Activated CD4-positive, alpha-beta T cell treated with anti-CD3 and anti-CD28 coated beads, Interleukin-2, amount 50 U/mL, for 16 hours (primary cell): ENCODE results near the gene IRAK2.
A peak's percentile ranks its signal among the peaks of the same experiment; 100 is the strongest.

Source experiments
- DNase-seq: peaks from one replicate; pipeline ENCODE4 v3.0.0-alpha.2; 2020

The IRAK2 gene

DNA sequence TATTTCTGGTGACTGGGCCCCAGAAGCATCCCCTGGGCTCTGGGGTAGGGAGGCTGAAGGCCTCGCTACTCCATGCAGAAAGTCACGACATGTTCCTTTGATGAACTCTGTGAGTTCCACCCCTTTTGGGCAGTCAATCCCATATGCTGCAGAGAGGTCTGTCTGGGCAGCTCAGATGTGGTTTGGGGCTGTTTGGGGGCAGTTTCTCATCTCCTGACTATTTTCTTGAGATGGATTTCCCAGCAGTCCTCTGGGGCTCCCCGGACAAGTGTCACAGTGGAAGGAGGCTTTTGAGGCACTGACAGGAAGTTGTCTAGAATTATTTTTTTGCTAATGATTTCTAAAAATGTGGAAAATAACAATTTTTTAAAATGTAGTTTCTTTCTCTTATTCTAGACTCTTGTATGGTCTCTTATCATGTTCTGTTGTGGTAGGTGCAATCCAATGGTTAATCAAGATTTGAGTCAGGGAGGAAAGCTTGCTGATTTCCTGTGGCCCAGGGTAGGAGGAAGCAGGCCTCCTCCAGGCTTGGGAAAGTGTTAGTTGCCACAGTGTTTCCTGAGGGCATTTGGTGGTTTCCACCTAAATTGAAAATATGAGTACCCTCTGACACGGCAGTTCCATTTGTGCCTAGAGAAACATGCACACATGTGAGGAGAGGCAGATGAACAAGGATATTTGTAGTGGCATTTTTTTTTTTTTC, 63.7 kb downstream of the IRAK2 start:
- peak; percentile 88 for DNase-seq

DNA sequence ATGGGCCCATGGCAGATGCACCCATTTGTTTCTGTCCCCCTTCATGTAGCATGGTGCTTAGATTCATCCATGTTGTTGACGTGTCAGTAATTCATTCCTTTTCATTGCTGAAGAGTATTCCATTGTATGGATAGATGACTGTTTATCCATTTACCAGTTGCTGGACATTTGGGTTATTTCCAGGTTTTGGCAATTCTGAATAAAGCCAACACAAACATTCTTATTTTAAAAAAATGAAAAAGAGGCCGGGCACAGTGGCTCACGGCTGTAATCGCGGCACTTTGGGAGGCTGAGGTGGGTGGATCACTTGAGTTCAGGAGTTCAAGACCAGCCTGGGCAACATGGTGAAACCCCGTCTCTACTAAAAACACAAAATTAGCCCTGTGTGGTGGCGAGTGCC, 64.9 kb downstream of the IRAK2 start:
- DNase-seq, result no peak

DNA sequence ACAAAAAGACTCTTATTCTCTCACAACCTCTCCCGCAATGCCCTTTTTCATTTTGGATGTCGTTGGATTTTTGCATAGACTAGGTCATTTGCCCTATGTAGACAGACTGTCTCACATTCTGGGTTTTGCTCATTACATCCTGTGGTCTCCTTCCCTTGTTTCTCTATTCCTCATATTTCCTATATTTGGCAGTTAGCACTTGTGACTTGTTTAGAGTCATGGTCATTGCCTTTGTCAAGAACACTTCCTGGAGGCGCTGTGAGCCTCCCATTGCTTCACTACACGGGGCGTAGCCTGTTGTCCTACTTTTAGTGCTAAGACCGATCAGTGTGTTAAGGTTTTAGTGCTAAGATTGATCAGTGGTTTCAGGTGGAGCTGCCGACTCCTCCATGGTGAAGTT, 67.4 kb downstream of the IRAK2 start:
- peak; percentile 68 for DNase-seq

DNA sequence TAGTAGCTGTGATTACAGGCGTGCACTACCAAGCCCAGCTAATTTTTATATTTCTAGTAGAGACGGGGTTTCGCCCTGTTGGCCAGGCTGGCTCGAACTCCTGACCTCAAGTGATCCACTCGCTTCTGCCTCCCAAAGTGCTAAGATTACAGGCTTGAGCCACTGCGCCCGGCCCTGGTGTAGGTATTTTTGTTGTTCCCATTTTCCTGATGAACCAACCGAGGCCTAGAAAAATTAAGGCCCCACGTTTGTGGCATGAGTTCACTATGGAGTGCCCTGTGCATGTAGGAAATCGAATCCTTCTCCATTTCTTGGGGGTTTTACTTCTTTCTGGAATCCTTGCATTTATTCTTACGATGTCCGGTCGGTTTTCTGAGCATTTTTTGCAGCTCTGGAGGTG, 69.3 kb downstream of the IRAK2 start:
- no peak for DNase-seq

DNA sequence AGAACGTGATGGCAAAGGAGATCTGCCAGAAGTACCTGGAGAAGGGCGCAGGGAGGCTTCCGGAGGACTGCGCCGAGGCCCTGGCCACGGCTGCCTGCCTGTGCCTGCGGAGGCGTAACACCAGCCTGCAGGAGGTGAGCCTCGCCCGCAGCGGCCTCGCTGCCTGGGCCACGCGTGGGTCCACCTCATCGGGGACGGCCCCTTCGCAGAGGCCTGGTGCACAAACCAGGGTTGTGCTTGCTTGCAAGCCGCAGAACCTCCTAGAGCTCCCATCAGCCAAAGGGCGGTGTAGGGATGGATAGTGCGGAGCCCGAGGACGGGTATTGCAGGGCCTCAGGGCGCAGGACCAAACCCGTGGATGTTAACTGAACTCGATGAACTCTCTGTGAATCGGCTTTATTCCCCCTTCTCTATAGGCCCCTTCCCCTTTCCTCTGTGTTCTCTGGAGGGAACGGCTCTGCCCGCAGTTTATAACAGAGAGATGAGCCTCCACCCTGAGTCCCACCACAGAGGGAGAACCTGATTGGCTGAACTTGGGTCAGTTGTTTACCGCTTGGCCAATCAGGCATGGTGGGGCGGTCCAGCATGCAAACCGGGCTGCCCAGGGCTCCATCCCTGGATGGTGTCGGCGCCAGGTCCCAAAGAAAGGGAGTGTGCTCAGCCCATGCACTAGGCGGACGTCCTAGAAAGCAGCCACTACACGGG, 70.0 kb downstream of the IRAK2 start:
- no peak for DNase-seq

DNA sequence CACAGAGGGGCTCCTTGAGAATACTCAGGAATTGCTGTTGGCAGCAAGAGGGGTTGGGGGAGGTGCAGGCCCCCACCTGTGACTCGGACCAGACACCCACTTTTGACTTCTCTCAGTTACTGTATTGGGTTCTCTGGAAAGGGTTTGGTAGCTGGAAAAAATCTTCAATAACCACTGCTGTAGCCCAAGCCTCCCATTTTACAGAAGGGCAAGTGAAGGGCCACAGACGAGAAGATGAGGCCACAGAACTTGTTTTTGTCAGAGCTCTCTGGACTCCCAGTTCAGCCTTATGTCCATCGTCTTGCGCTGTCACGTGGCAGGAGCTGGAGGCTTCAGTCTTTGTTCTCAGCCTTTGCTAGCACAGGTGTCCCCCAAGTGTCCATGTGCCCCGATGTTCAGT, 70.8 kb downstream of the IRAK2 start:
- no peak for DNase-seq

DNA sequence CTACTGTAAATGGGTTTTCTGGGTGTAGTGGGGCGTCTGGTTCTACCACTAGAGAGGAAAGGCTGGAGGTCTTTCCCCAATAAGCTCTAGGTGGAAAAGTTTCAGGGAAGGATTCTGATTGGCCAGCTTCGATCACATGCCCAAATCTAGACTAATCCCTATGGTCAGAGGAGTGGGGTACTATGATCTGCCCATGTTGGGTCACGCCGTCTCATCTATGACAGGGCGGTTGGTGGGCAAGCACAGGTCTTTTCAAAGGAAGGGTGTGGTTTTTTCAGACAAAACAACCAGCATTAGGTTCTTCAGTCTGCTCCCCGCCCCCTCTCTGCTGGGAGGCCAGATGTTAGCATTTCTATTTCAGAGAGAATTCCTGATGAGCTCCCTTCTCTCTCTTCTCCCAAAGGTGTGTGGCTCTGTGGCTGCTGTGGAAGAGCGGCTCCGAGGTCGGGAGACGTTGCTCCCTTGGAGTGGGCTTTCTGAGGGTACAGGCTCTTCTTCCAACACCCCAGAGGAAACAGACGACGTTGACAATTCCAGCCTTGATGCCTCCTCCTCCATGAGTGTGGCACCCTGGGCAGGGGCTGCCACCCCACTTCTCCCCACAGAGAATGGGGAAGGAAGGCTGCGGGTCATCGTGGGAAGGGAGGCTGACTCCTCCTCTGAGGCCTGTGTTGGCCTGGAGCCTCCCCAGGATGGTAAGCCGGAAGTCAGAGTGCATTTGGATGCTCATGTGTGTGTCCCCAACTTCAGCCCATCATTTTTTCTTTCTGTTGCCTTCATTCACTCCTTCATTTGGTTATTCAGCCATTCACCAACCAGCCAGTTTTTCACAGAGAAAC, 73.8 kb downstream of the IRAK2 start:
- DNase-seq, result peak; percentile 40

DNA sequence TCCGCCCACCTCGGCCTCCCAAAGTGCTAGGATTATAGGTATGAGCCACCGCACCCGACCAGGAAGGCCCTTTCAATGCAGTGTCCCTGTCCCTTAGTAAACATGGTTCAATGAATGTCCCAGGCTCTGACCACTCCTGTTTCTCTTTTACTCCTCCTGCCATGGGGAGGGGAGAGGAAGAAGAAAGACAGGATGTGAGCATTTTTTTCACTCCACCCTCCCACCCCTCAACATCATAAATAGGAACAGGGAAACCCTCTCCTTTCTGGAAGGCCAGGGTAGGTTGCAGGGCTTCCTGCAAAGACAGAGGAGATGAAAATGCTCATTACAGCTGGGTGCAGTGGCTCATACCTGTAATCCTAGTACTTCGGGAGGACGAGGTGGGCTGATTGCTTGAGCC, 76.1 kb downstream of the IRAK2 start:
- DNase-seq, result no peak

DNA sequence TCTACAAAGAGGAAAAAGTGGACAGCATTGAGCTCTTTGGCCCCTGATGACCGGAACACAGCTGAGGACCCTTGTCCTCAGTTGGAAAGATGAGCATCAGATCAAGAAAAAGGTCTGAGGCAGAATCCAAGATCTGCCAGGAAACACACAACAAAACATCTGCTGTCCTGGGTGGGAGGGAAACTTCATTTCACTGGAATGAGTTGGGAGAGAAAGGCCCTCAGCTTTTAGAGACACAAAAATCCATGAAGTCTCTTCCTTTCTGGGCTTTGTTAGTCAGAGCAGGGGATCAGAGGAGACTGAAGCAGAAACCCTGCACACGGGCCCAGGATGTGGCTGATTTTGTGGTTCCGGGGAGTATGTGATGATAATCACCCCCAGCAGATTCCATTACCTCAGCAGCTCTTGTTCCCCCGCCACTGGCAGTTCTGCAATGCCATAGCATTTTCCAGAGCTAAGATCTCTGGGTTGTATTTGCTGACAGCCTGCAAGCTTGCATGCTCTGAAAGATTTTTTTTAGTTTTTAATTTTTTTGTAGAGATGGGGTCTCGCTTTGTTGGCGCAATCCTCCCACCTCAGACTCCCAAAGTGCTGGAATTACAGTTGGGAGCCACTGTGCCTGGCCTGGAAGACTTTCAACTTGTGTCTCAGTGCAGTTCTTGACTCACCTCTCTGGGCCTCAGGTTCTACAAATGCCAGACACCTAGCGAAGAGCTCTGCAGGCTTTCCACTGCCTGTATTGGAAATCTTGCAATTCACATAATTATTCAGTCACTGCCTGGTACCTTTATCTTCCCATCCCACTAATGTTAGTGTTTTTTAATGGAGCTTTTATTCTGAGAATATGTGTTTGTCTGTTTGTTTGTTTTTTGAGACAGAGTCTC, 77.7 kb downstream of the IRAK2 start:
- peak; percentile 88 for DNase-seq

DNA sequence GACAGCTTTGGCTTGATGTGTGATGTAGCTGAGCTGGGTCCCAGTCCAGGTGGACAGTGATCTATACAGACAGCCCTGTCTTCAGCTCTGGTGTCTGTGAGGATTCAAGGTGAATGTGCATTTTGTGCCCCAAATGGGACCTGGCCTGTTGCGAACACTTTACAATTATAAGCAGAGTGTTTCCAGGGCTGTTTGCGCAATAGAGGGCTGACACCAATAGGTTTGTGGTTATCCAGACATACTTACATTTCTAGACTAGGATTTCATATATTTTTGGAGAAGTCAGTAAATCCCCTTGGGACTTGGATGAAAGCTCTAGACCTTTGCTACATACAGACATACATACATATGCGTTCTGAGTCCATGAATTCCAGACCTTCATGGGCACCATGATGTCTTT, 79.3 kb downstream of the IRAK2 start:
- no peak for DNase-seq

DNA sequence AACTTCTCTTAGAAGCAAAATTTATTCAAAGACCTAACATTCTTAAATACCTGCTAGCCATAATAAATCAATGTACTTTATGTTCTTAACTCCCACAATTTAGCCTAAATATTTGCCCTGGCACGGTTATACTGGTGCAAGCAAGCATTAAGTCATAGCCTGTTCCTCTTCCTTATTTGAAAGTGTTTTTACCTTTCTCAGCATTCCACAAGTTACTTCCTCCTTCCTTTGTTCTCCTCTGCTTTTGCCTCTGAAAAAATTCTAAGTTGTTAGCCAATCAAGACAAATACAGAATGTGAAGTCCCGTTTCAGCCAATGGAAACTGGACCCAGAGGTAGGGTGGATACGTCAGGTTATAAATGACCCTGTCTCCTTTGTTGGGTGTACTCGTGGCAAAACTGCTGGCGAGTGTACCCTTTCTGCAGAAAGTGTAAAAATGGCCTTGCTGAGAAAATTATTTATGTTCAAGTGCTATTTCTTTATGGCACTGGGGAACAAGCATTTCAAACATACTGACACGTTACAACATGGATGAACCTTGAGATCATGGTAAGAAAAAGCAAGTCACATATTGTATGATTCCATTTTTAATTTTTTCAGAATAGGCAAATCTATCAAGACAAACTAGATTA, 80.5 kb downstream of the IRAK2 start:
- DNase-seq, result no peak

DNA sequence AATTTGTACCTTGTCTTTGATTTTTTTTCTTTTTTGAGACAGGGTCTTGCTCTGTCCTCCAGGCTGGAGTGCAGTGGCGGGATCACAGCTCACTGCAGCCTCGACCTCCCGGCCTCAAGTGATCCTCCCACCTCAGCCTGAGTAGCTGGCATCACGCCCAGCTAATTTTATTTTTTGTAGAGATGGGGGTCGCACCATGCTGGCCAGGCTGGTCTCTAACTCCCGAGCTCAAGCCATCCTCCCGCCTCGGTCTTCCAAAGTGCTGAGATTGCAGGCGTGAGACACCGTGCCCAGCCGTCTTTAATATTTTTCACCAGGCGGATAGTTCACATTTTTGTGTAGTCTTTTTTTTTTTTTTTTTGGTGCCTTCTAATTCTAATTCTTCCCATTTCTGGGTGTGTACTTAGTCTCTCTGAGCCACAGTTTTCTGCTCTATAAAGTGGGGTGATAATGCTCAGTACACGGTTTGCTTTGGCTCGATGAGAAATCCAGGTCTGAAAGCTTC, 83.0 kb downstream of the IRAK2 start:
- no peak for DNase-seq

DNA sequence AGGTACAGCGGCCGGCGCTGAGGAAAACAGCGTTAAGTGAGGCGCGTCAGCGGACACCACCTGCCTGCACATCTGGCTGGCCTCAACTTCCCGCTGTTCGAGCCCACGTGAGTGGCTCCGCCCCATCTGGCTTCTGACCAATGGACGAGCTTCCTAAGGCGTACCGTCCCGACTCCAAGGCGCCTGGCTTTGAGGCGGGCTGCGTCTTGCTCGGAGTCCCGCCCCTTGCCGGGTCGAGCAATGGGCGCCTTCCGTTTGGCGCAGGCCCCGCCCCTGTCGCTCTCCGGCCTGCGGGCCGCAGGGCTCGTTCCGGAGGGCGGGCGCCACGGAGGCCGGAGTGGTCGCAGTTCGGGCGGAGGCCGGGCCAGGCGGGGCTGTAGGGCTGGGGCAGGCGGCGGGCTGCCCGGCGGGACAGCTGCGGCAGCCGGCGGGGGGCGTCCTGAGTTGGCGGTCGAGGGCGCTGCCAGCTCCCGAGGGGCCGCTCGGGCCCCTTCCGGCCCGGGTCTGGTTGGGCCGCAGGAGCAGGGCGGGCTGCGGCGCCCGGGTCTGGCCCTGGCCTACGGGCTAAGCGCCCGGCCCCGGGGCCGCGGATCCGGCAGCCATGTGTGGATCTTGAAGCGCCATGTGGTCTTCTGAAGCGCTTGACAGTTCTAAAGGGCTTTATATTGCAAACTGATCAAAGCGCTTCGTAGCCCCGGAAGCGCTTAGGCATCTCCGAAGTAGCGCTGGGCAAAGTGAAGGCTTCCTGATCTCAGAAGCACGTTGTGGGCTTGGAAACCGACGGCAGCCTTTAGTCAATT, 83.7 kb downstream of the IRAK2 start, which contains the start of gene TATDN2:
TSS of gene TATDN2 (plus strand) at position 276 of the 800 bp plus-strand sequence. CDS start 742 bp downstream, outside the sequence.
- peak; percentile 98 for DNase-seq

DNA sequence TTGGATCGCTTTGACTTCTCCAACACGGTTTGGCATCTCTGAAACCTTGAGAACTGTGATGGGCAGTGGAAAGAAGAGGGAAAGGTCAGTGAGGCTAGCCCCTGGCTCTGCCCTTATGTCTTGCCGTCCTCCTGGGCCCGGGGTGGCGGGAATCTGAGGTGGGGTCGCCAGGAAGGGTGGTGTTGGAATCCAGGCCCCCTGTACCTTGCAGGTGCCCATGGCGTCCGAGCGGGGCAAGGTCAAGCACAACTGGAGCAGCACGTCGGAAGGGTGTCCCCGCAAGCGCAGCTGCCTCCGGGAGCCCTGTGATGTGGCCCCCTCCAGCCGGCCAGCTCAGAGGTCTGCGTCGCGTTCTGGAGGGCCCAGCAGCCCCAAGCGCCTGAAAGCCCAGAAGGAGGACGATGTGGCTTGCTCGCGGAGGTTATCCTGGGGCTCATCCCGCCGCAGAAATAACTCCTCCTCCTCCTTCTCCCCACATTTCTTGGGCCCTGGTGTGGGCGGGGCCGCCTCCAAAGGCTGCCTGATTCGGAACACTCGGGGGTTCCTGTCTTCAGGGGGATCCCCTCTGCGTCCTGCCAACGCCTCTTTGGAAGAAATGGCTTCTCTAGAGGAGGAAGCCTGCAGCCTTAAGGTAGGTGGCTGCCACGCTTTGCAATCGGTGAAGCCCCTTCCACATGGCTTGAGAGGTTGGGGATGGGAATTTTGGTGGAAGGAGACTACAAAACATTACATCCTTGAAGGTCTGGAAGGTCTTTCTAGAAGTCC, 84.4 kb downstream of the IRAK2 start:
- peak; percentile 78 for DNase-seq

DNA sequence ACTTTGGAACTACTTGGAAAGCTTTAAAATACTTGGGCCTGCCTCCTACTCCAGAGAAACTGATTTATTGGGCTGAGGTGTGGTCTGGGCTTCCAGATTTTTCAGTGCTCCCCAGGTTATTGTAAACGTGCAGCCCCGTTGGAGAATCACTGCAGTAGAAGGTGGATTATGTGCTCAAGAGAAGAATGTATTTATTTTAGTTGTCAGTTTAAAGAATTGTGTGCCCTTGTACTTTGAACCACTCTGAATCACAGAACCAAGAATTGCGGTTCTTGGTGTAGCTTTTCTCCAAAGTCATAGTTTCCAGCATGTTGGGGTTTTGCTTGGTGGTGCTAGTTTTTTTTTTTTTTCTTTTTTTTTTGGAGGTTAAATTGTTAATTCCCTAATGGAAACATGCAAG, 85.1 kb downstream of the IRAK2 start:
- DNase-seq, result peak; percentile 44

DNA sequence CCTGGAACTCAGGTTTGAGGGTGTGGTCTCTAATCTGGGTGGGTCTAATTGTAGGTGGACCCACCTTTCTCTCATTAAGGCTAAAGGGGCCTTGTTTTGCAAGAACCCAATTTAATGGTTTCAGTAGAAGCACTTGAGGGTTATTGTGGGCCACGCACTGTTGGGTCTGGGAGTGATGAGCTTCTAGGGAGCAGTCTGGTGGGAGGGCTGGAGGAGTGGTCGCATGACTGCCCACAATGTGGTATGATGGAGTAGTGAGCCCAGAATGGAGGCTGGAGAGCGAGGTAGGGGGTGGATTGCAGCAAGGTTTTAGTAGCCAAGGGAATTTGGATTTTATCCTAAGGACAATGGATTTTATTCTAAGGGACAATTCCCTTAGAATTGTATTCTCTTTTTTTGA, 86.3 kb downstream of the IRAK2 start:
- no peak for DNase-seq

DNA sequence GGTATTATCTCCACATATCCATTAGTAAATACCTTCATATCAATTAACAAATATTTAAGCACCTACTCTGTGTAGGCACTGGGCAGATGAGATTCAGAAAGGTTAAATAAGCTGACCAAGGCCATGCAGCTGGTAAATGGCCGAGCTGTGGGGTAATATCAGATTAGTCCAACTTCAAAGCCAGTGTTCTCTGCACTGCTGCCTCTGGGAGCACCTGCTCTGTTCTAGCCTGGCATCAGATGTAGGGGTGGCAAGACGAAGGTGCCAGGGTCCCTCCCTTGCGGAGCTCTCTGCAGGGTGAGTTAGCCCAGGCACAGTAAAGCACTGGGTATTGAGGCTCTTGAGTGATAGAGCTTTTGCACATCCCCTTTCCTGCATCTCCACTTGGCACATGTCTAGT, 89.0 kb downstream of the IRAK2 start:
- DNase-seq, result no peak

DNA sequence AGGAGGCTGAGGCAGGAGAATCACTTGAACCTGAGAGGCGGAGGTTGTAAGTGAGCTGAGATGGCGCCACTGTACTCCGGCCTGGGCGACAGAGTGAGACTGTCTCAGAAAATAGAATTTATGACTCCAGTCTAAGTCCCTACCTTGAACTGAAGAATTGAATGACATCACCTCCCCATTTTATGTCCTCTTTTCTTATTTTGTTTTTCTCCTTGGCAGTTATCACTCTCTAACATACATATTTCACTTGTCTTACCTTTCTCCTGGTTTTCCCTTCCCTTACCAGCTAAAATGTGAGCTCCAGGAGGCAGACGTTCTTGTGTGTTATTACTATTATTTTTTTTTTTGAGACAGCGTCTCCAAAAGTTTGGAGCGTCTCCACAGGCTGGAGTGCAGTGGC, 91.1 kb downstream of the IRAK2 start:
- no peak for DNase-seq

DNA sequence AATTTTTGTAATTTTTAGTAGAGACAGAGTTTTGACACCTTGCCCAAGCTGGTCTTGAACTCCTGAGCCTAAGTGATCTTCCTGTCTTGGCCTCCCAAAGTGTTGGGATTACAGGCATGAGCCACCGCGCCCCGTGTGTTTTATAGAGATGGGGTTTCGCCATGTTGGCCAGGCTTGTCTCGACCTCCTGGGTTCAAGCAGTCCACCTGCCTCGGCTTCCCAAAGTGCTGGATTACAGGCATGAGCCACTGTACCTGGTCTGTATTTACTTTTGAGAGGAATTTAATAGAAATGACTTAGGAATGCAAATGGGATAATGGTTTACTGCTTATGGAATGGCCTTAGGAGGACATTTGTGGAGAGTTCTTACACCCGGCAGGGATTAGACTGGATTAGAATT, 94.3 kb downstream of the IRAK2 start:
- no peak for DNase-seq

DNA sequence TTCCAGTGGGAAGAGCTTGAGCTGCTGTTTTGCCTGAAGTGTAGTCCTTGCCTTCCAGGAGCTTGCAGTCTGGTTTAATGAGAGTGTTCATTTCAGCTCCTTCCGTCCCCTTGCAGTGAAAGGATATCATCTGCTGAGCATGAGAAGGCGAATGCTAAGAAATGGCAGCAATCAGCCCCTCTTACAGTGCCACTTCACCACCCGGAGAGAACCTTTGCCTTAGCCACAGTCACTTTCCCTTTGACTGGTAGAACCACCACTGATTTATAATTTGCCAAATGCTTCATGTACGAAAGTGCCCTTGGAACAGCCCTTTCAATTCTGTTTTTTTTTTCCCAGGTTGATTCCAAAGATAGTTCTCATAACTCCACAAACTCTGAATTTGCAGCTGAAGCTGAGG, 95.1 kb downstream of the IRAK2 start:
- DNase-seq, result peak; percentile 35
